Bronchial epithelial cell (primary cell): ENCODE data around the gene FLNA. TPM values are rescaled to one million over a fixed set of nuclear protein-coding genes. Genes with fewer than 3 reads are reported as not detected.
"Not testable (repeated sequence)": the region's sequence is repeated elsewhere in the genome, so short reads cannot be mapped to it uniquely, and the experiment has no call there.

ENCODE experiments used
- DNase-seq: peaks from one replicate; pipeline ENCODE4 v3.0.0-alpha.2; 2010; ENCODE audit warnings: low read depth
- FAIRE-seq: peaks from 2 replicates; lab custom pipeline; 2011; peaks lifted over from hg19 to GRCh38; lab: Jason Lieb, UNC
- H3K27me3 ChIP-seq: 2 replicates; pipeline ENCODE4 v1.5.1; 2011; ENCODE audit warnings: low read length; ENCODE audit not compliant: control insufficient read depth, insufficient read depth
- H3K36me3 ChIP-seq: 2 replicates; pipeline ENCODE4 v1.5.1; 2011; ENCODE audit warnings: low read length; ENCODE audit not compliant: control insufficient read depth, insufficient read depth
- H3K4me3 ChIP-seq: 2 replicates; pipeline ENCODE4 v1.5.1; 2011; ENCODE audit warnings: mild to moderate bottlenecking, low read depth, low read length, control low read depth
- CTCF ChIP-seq: IDR thresholded peaks from 2 replicates; pipeline ENCODE4 v1.5.1; 2011; ENCODE audit warnings: mild to moderate bottlenecking, moderate library complexity, low read length, control low read depth, inconsistent platforms; ENCODE audit not compliant: insufficient read depth, severe bottlenecking
- total RNA-seq: library from RNA; depleted of rRNA; stranded (reverse); fragments of >200 nt; gene quantifications from 2 replicates; pipeline ENCODE4 v1.2.1, GENCODE V29; 2014

The FLNA gene
- total RNA-seq, 1 donor from 2014 or later, result 858 TPM

GRCh38 chrX:154304846-154305245, 69.6 kb downstream of the FLNA start:
- TF ChIP-seq CTCF, result no peak
- no peak overlapping the region for H3K4me3 ChIP-seq
- DNase-seq (no peak), FAIRE-seq (no peak)
- no peaks in the 10 kb centered on the region for H3K27me3 ChIP-seq
- H3K36me3 ChIP-seq, result no peaks in the 10 kb centered on the region

GRCh38 chrX:154303476-154303875, 71.0 kb downstream of the FLNA start:
- Histone ChIP-seq H3K36me3 (no peaks in the 10 kb centered on the region), H3K27me3 (no peaks in the 10 kb centered on the region), H3K4me3 (no peak overlapping the region)
- no peak for DNase-seq
- FAIRE-seq, result no peak
- no peak for TF ChIP-seq CTCF

DNA sequence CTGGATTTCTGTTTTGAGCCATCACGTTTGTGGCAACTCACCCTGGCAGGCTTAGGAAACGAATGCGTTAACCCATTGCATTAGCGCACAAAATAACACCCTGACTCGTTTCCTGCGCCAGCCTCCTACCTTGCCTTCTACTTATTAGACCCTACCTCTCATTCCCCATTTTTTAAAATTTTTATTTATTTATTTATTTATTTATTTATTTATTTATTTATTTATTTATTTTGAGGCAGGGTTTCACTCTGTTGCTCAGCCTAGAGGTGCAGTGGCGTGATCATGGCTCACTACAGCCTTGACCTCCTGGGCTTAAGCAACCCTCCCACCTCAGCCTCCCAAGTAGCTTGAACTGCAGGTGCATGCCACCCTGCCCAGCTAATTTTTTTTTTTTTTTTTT, 71.4 kb downstream of the FLNA start:
- FAIRE-seq, H3K4me3 ChIP-seq, H3K36me3 ChIP-seq, H3K27me3 ChIP-seq, DNase-seq: not testable (repeated sequence)

DNA sequence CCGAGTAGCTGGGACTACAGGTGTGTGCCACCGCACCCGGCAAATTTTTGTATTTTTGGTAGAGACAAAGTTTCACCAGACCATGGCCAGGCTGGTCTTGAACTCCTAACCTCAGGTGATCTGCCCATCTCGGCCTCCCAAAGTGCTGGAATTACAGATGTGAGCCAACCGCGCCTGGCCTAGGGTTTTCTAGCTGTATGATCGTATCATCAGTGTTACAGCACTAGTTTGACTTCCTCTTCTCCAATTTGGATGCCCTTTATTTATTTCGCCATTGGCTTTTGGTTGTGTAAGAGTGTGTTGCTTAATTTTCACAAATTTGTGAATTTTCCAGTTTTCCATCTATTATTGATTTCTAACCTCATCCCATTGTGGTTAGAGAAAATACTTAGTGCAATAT, 73.6 kb downstream of the FLNA start:
- DNase-seq (no peak), FAIRE-seq (no peak)
- Histone ChIP-seq H3K27me3 (no peaks in the 10 kb centered on the region), H3K36me3 (no peaks in the 10 kb centered on the region), H3K4me3 (no peak overlapping the region)
- TF ChIP-seq CTCF, result no peak

Other genes with a start within 250 kb of the FLNA start
- not detected in 2 replicates for gene OPN1LW, start 230.4 kb downstream of the FLNA start, total RNA-seq
- gene OPN1MW, start 192.0 kb downstream of the FLNA start, total RNA-seq, result not detected in 2 replicates
- not detected in 2 replicates for gene OPN1MW2, start 154.9 kb downstream of the FLNA start, total RNA-seq
- gene OPN1MW3, start 117.1 kb downstream of the FLNA start, total RNA-seq, result not detected in 2 replicates
- gene TEX28, start 79.5 kb downstream of the FLNA start, total RNA-seq, result not detected in 2 replicates
- gene TKTL1, start 78.8 kb downstream of the FLNA start, total RNA-seq, result not detected in 2 replicates
- gene EMD, start 4.7 kb upstream of the FLNA start, total RNA-seq, result 16.1 and 27.3 TPM in 2 replicates
- 2,240 and 6,023 TPM in 2 replicates for gene RPL10, start 23.7 kb upstream of the FLNA start, total RNA-seq
- gene DNASE1L1, start 34.6 kb upstream of the FLNA start, total RNA-seq, result 38.7 and 70.7 TPM in 2 replicates
- gene TAFAZZIN, start 36.9 kb upstream of the FLNA start, total RNA-seq, result 20.6 and 22.4 TPM in 2 replicates
- 44.0 and 51.7 TPM in 2 replicates for gene ATP6AP1, start 54.0 kb upstream of the FLNA start, total RNA-seq
- 87.2 and 98.5 TPM in 2 replicates for gene GDI1, start 62.5 kb upstream of the FLNA start, total RNA-seq
- gene FAM50A, start 69.5 kb upstream of the FLNA start, total RNA-seq, result 88.5 and 90.4 TPM in 2 replicates
- gene PLXNA3, start 83.6 kb upstream of the FLNA start, total RNA-seq, result 6.1 and 8.7 TPM in 2 replicates
- gene LAGE3, start 104.6 kb upstream of the FLNA start, total RNA-seq, result 7.2 and 14.7 TPM in 2 replicates
- gene UBL4A, start 112.0 kb upstream of the FLNA start, total RNA-seq, result 36.6 and 59.2 TPM in 2 replicates
- 7.4 and 13.4 TPM in 2 replicates for gene SLC10A3, start 116.0 kb upstream of the FLNA start, total RNA-seq
- 33.2 and 36.6 TPM in 2 replicates for gene FAM3A, start 141.6 kb upstream of the FLNA start, total RNA-seq
- gene G6PD, start 172.2 kb upstream of the FLNA start, total RNA-seq, result 17.4 and 20.0 TPM in 2 replicates
- gene IKBKG, start 173.0 kb upstream of the FLNA start, total RNA-seq, result 8.4 and 10.3 TPM in 2 replicates
- not detected in 2 replicates for gene CTAG1A, start 210.5 kb upstream of the FLNA start, total RNA-seq
- gene CTAG1B, start 244.6 kb upstream of the FLNA start, total RNA-seq, result not detected in 2 replicates